Liver (tissue), 9 donors: ENCODE measurements around the gene HTD2. TPM values are rescaled to one million over a fixed set of nuclear protein-coding genes. Genes with fewer than 3 reads are reported as not detected.

ENCODE experiments used
- DNase-seq: peaks from one replicate; pipeline ENCODE4 v3.0.0-alpha.2; 2017; ENCODE audit warnings: low spot score
- H3K27ac ChIP-seq, 2 donors: one replicate each; pipeline ENCODE4 v1.7.0; 2013; ENCODE audit warnings: inconsistent platforms in 2 of 2, low read length in 2 of 2, control low read depth in 1 of 2, low read depth in 1 of 2, mild to moderate bottlenecking in 1 of 2
- H3K27me3 ChIP-seq, 4 donors: one replicate each; pipeline versions ENCODE4 v1.6.1 to v1.7.0; 2013; ENCODE audit warnings: low read length in 3 of 4, inconsistent platforms in 1 of 4, mild to moderate bottlenecking in 1 of 4, moderate library complexity in 1 of 4; ENCODE audit not compliant: control insufficient read depth in 4 of 4, insufficient read depth in 4 of 4
- H3K36me3 ChIP-seq, 4 donors: one replicate each; pipeline versions ENCODE4 v1.6.1 to v1.7.0; 2013; ENCODE audit warnings: low read length in 3 of 4, mild to moderate bottlenecking in 3 of 4, low read depth in 1 of 4, moderate library complexity in 1 of 4; ENCODE audit not compliant: control insufficient read depth in 4 of 4, insufficient read depth in 3 of 4
- H3K4me1 ChIP-seq, 4 donors: one replicate each; pipeline versions ENCODE4 v1.6.1 to v1.7.0; 2013; ENCODE audit warnings: low read length in 3 of 4, mild to moderate bottlenecking in 3 of 4, moderate library complexity in 1 of 4; ENCODE audit not compliant: control insufficient read depth in 4 of 4, insufficient read depth in 4 of 4
- H3K4me3 ChIP-seq, 3 donors: one replicate each; pipeline versions ENCODE4 v1.6.1 to v1.7.0; 2013; ENCODE audit warnings: low read length in 3 of 3, control low read depth in 1 of 3, low read depth in 1 of 3, mild to moderate bottlenecking in 1 of 3
- H3K9ac ChIP-seq, 2 donors: one replicate each; pipeline ENCODE4 v1.7.0; 2013; ENCODE audit warnings: low read length in 2 of 2, mild to moderate bottlenecking in 2 of 2, moderate library complexity in 2 of 2, control low read depth in 1 of 2, low read depth in 1 of 2
- H3K9me3 ChIP-seq, 4 donors: one replicate each; pipeline versions ENCODE4 v1.6.1 to v1.7.0; 2013; ENCODE audit warnings: low read length in 3 of 4; ENCODE audit not compliant: control insufficient read depth in 4 of 4
- EGR1 ChIP-seq, 2 donors: IDR thresholded peaks; 2 replicates each; pipeline ENCODE4 v1.6.1; 2016 to 2018; ENCODE audit warnings: antibody characterized with exemption in 2 of 2, low read depth in 2 of 2
- FOXA1 ChIP-seq: IDR thresholded peaks from 2 replicates; pipeline ENCODE4 v1.6.1; 2016; ENCODE audit warnings: antibody characterized with exemption
- FOXA2 ChIP-seq: IDR thresholded peaks from 2 replicates; pipeline ENCODE4 v1.6.1; 2016; ENCODE audit warnings: antibody characterized with exemption
- GABPA ChIP-seq, 2 donors: IDR thresholded peaks in 1 of 2; conservative IDR thresholded peaks in 1 of 2; 2 replicates each; pipeline ENCODE4 v1.6.1; 2016; ENCODE audit warnings: antibody characterized with exemption in 2 of 2, mild to moderate bottlenecking in 1 of 2, moderate library complexity in 1 of 2
- HNF4A ChIP-seq, 2 donors: conservative IDR thresholded peaks; 2 replicates each; pipeline ENCODE4 v1.6.1; 2016; ENCODE audit warnings: antibody characterized with exemption in 2 of 2, mild to moderate bottlenecking in 2 of 2
- HNF4G ChIP-seq: IDR thresholded peaks from 2 replicates; pipeline ENCODE4 v1.6.1; 2016; ENCODE audit warnings: antibody characterized with exemption
- JUND ChIP-seq, 2 donors: IDR thresholded peaks; 2 replicates each; pipeline ENCODE4 v1.6.1; 2016; ENCODE audit warnings: antibody characterized with exemption in 2 of 2
- NR2F2 ChIP-seq: IDR thresholded peaks from 2 replicates; pipeline ENCODE4 v1.6.1; 2016; ENCODE audit warnings: antibody characterized with exemption
- RAD21 ChIP-seq, 2 donors: IDR thresholded peaks; 2 replicates each; pipeline ENCODE4 v1.6.1; 2016; ENCODE audit warnings: antibody characterized with exemption in 2 of 2, mild to moderate bottlenecking in 2 of 2
- RXRA ChIP-seq, 2 donors: IDR thresholded peaks; 2 replicates each; pipeline ENCODE4 v1.6.1; 2017 to 2018; ENCODE audit warnings: antibody characterized with exemption in 2 of 2, mild to moderate bottlenecking in 1 of 2
- SP1 ChIP-seq: IDR thresholded peaks from 2 replicates; pipeline ENCODE4 v1.6.1; 2018; ENCODE audit warnings: antibody characterized with exemption, mild to moderate bottlenecking
- TAF1 ChIP-seq: conservative IDR thresholded peaks from 2 replicates; pipeline ENCODE4 v1.6.1; 2016; ENCODE audit warnings: antibody characterized with exemption, mild to moderate bottlenecking
- YY1 ChIP-seq: IDR thresholded peaks from 2 replicates; pipeline ENCODE4 v1.6.1; 2016; ENCODE audit warnings: antibody characterized with exemption, mild to moderate bottlenecking
- ZBTB33 ChIP-seq: IDR thresholded peaks from 2 replicates; pipeline ENCODE4 v1.6.1; 2016; ENCODE audit warnings: antibody characterized with exemption
- WGBS: extraction: QIAGEN DNeasy Blood & Tissue Kit; methylation state at CpG from one replicate; pipeline ENCODE4 v1.1.7; 2013; 5-methylcytosine and 5-hydroxymethylcytosine counted together
- polyA plus RNA-seq, 2 donors: library from polyadenylated mRNA; stranded (reverse) in 1 of 2; unstranded in 1 of 2; fragments of 200-250 nt in 1 of 2; fragments of >200 nt in 1 of 2; fragmentation: Nextera tagmentation in 1 of 2; extraction: Ambion mirVana in 1 of 2; gene quantifications; one replicate each; pipeline versions ENCODE4 v1.2.1 to v1.2.3, GENCODE V29; 2013 to 2015
- total RNA-seq, 2 donors: library from RNA; depleted of rRNA; stranded (reverse); fragments of >200 nt; gene quantifications; one replicate each; pipeline ENCODE4 v1.2.3, GENCODE V29; 2014
- TF ChIP-seq, protein P1 (sequence below): fragments of 150-350 bp; IDR thresholded peaks from 2 replicates; pipeline ENCODE4 v1.5.1; 2017; ENCODE audit warnings: improper control_type of control experiment, low read depth, low read length; ENCODE audit not compliant: missing input control
- TF ChIP-seq, protein P2 (sequence below): IDR thresholded peaks from 2 replicates; pipeline ENCODE4 v1.6.1; 2016; ENCODE audit warnings: antibody characterized with exemption
- TF ChIP-seq, protein P3 (sequence below): IDR thresholded peaks from 2 replicates; pipeline ENCODE4 v1.6.1; 2016; ENCODE audit warnings: antibody characterized with exemption
- TF ChIP-seq, protein P4 (sequence below): IDR thresholded peaks from 2 replicates; pipeline ENCODE4 v1.6.1; 2016; ENCODE audit warnings: antibody characterized with exemption, mild to moderate bottlenecking
- donor health status: healthy.
- donor health status: healthy.
- donor health status: healthy.
- donor health status: healthy.
- donor health status: healthy.

Gene HTD2
- total and polyA plus RNA-seq, 4 donors: 6.6 to 14.8 (median 11.0) TPM

- TF ChIP-seq, protein P1, sequence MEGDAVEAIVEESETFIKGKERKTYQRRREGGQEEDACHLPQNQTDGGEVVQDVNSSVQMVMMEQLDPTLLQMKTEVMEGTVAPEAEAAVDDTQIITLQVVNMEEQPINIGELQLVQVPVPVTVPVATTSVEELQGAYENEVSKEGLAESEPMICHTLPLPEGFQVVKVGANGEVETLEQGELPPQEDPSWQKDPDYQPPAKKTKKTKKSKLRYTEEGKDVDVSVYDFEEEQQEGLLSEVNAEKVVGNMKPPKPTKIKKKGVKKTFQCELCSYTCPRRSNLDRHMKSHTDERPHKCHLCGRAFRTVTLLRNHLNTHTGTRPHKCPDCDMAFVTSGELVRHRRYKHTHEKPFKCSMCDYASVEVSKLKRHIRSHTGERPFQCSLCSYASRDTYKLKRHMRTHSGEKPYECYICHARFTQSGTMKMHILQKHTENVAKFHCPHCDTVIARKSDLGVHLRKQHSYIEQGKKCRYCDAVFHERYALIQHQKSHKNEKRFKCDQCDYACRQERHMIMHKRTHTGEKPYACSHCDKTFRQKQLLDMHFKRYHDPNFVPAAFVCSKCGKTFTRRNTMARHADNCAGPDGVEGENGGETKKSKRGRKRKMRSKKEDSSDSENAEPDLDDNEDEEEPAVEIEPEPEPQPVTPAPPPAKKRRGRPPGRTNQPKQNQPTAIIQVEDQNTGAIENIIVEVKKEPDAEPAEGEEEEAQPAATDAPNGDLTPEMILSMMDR: no peak
- TF ChIP-seq EGR1 (IDR thresholded peaks at IDR 0.05; ENCODE audit: low read depth in 2 of 2): no peak
- no peak for TF ChIP-seq RAD21 (IDR thresholded peaks at IDR 0.05)
- TF ChIP-seq, protein P2, sequence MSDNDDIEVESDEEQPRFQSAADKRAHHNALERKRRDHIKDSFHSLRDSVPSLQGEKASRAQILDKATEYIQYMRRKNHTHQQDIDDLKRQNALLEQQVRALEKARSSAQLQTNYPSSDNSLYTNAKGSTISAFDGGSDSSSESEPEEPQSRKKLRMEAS: no peak
- TF ChIP-seq TAF1: no peak
- no peak for TF ChIP-seq FOXA1
- no peak for TF ChIP-seq YY1
Measured at GRCh38 chr3:58358808-58359207, 52.5 kb downstream of the HTD2 start (continued).

- Histone ChIP-seq H3K4me3 (no peak overlapping the region), H3K36me3 (no peaks in the 10 kb centered on the region), H3K27ac (no peak overlapping the region), H3K27me3 (no peaks in the 10 kb centered on the region), H3K4me1 (no peaks in the 10 kb centered on the region), H3K9me3 (no peaks in the 10 kb centered on the region), H3K9ac (no peak overlapping the region)
- TF ChIP-seq YY1: no peak
- no peak for TF ChIP-seq EGR1 (IDR thresholded peaks at IDR 0.05; ENCODE audit: low read depth in 2 of 2)
- TF ChIP-seq HNF4G: no peak
- TF ChIP-seq NR2F2: no peak
- no peak for TF ChIP-seq SP1
- TF ChIP-seq, protein P2: no peak
- TF ChIP-seq, protein P3, sequence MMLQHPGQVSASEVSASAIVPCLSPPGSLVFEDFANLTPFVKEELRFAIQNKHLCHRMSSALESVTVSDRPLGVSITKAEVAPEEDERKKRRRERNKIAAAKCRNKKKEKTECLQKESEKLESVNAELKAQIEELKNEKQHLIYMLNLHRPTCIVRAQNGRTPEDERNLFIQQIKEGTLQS: no peak
- TF ChIP-seq GABPA (IDR thresholded peaks at IDR 0.05 in 1 of 2, conservative IDR thresholded peaks at IDR 0.05 in 1 of 2): no peak
- no peak for TF ChIP-seq FOXA2
- TF ChIP-seq, protein P1: no peak
- TF ChIP-seq JUND (IDR thresholded peaks at IDR 0.05): no peak
- no peak for DNase-seq
- WGBS: 95% methylated on average over 4 of the region's 4 CpGs
Measured at GRCh38 chr3:58359621-58360020, 53.3 kb downstream of the HTD2 start.

DNA sequence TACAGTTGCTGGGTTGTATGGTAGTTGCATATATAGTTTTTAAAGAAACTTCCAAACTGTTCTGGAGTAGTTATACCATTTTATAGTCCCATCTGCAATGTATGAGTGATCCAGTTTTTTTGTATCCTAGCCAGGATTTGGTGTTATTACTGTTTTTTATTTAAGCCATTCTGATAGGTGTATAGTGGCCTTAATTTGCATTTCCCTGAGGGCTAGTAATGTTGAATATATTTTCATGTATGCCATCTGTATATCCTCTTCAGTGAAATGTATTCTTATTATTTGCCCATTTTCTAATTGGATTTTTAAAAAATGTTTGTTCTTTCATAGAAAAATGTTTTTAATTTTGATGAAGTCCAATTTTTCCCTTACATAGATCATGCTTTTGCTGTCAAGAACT, 55.5 kb downstream of the HTD2 start:
- Histone ChIP-seq H3K4me1 (no peaks in the 10 kb centered on the region), H3K27me3 (no peaks in the 10 kb centered on the region), H3K36me3 (no peaks in the 10 kb centered on the region), H3K9ac (no peak overlapping the region), H3K9me3 (no peaks in the 10 kb centered on the region), H3K27ac (no peak overlapping the region), H3K4me3 (no peak overlapping the region)
- no peak for DNase-seq
- no peak for TF ChIP-seq RXRA (IDR thresholded peaks at IDR 0.05)
- TF ChIP-seq, protein P3: no peak
- no peak for TF ChIP-seq GABPA (IDR thresholded peaks at IDR 0.05 in 1 of 2, conservative IDR thresholded peaks at IDR 0.05 in 1 of 2)
- no peak for TF ChIP-seq JUND (IDR thresholded peaks at IDR 0.05)
- no peak for TF ChIP-seq ZBTB33
- TF ChIP-seq FOXA1: no peak
- TF ChIP-seq, protein P2: no peak
- TF ChIP-seq, protein P4, sequence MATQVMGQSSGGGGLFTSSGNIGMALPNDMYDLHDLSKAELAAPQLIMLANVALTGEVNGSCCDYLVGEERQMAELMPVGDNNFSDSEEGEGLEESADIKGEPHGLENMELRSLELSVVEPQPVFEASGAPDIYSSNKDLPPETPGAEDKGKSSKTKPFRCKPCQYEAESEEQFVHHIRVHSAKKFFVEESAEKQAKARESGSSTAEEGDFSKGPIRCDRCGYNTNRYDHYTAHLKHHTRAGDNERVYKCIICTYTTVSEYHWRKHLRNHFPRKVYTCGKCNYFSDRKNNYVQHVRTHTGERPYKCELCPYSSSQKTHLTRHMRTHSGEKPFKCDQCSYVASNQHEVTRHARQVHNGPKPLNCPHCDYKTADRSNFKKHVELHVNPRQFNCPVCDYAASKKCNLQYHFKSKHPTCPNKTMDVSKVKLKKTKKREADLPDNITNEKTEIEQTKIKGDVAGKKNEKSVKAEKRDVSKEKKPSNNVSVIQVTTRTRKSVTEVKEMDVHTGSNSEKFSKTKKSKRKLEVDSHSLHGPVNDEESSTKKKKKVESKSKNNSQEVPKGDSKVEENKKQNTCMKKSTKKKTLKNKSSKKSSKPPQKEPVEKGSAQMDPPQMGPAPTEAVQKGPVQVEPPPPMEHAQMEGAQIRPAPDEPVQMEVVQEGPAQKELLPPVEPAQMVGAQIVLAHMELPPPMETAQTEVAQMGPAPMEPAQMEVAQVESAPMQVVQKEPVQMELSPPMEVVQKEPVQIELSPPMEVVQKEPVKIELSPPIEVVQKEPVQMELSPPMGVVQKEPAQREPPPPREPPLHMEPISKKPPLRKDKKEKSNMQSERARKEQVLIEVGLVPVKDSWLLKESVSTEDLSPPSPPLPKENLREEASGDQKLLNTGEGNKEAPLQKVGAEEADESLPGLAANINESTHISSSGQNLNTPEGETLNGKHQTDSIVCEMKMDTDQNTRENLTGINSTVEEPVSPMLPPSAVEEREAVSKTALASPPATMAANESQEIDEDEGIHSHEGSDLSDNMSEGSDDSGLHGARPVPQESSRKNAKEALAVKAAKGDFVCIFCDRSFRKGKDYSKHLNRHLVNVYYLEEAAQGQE: no peak
- TF ChIP-seq RAD21 (IDR thresholded peaks at IDR 0.05): no peak
- no peak for TF ChIP-seq TAF1
- no peak for TF ChIP-seq HNF4G
- TF ChIP-seq EGR1 (IDR thresholded peaks at IDR 0.05; ENCODE audit: low read depth in 2 of 2): no peak
- TF ChIP-seq HNF4A (conservative IDR thresholded peaks at IDR 0.05): no peak
- TF ChIP-seq FOXA2: no peak
- no peak for TF ChIP-seq YY1
- TF ChIP-seq SP1: no peak
